Thoracic aorta (tissue), 2 donors: Measurements from ENCODE around the gene CEP164. TPM values are rescaled to one million over a fixed set of nuclear protein-coding genes. Genes with fewer than 3 reads are reported as not detected.

Source experiments
- ATAC-seq: fragments of 150-250 bp; one replicate; pipeline ENCODE4 v1.8.0; 2017; ENCODE audit warnings: low read depth; ENCODE audit not compliant: insufficient number of reproducible peaks, low FRiP score
- DNase-seq: peaks from one replicate; pipeline ENCODE4 v3.0.0-alpha.2; 2020; ENCODE audit warnings: low spot score
- H3K27ac ChIP-seq, 2 donors: fragments of 200-600 bp; sonication (generic); 1 replicate in 1 of 2; 2 replicates in 1 of 2; pipeline ENCODE4 v1.5.1; 2016; ENCODE audit warnings: mild to moderate bottlenecking in 2 of 2, moderate library complexity in 2 of 2
- H3K27me3 ChIP-seq: fragments of 200-600 bp; sonication (generic); replicated peaks from 2 replicates; pipeline ENCODE4 v1.6.0; 2016; ENCODE audit warnings: mild to moderate bottlenecking; ENCODE audit not compliant: insufficient read depth
- H3K36me3 ChIP-seq: fragments of 200-600 bp; sonication (generic); one replicate; pipeline ENCODE4 v1.5.1; 2016
- H3K4me1 ChIP-seq, 2 donors: fragments of 200-600 bp; sonication (generic); 1 replicate in 1 of 2; 2 replicates in 1 of 2; pipeline versions ENCODE4 v1.5.1 to v1.6.0; 2016; ENCODE audit warnings: low read depth in 2 of 2, mild to moderate bottlenecking in 1 of 2; ENCODE audit not compliant: control insufficient read depth in 1 of 2
- H3K4me3 ChIP-seq: fragments of 200-600 bp; sonication (generic); 2 replicates; pipeline ENCODE4 v1.5.1; 2016; ENCODE audit warnings: mild to moderate bottlenecking
- H3K9me3 ChIP-seq: fragments of 200-600 bp; sonication (generic); 2 replicates; pipeline ENCODE4 v1.5.1; 2016
- CTCF ChIP-seq: fragments of 200-600 bp; sonication (generic); IDR thresholded peaks from one replicate; pipeline ENCODE4 v1.5.1; 2019; ENCODE audit warnings: antibody characterized with exemption
- total RNA-seq, 2 donors: library from RNA; depleted of rRNA; stranded (reverse); fragments of >200 nt; gene quantifications; one replicate each; pipeline versions ENCODE4 v1.1.0 to v1.2.3, GENCODE V29; 2016

Gene CEP164
- total RNA-seq, 2 donors from 2014 or later = 27.9 to 53.4 TPM

GRCh38 chr11:117414724-117415123 is 87.1 kb downstream of the CEP164 start:
- Histone ChIP-seq H3K9me3 (no peaks in the 10 kb centered on the region), H3K4me1 (no peaks in the 10 kb centered on the region), H3K36me3 (peaks cover 11% of the 10 kb centered on the region), H3K4me3 (no peak overlapping the region), H3K27ac (no peak overlapping the region), H3K27me3 (no peaks in the 10 kb centered on the region)
- no peak for ATAC-seq
- TF ChIP-seq CTCF = no peak
- DNase-seq = no peak

- no peaks in the 10 kb centered on the region for H3K27me3 ChIP-seq
- H3K9me3 ChIP-seq = no peaks in the 10 kb centered on the region
- no peak overlapping the region for H3K4me3 ChIP-seq
- no peak for TF ChIP-seq CTCF
- DNase-seq (no peak), ATAC-seq (no peak)
- no peaks in the 10 kb centered on the region for H3K4me1 ChIP-seq
- no peak overlapping the region for H3K27ac ChIP-seq
- peaks cover 4% of the 10 kb centered on the region for H3K36me3 ChIP-seq
Measured at GRCh38 chr11:117415358-117415896, 87.8 kb downstream of the CEP164 start.

- Histone ChIP-seq H3K27ac (no peak overlapping the region), H3K36me3 (no peaks in the 10 kb centered on the region), H3K4me1 (no peaks in the 10 kb centered on the region), H3K4me3 (no peak overlapping the region), H3K9me3 (no peaks in the 10 kb centered on the region), H3K27me3 (no peaks in the 10 kb centered on the region)
- no peak for DNase-seq
- no peak for ATAC-seq
- TF ChIP-seq CTCF = no peak
Measured at GRCh38 chr11:117417342-117417741, 89.7 kb downstream of the CEP164 start.

- Histone ChIP-seq H3K27me3 (no peaks in the 10 kb centered on the region), H3K27ac (no peak overlapping the region), H3K4me1 (no peaks in the 10 kb centered on the region), H3K4me3 (no peak overlapping the region), H3K36me3 (no peaks in the 10 kb centered on the region), H3K9me3 (no peaks in the 10 kb centered on the region)
- ATAC-seq (no peak), DNase-seq (no peak)
- no peak for TF ChIP-seq CTCF
Measured at GRCh38 chr11:117417856-117418255, 90.2 kb downstream of the CEP164 start.

- no peak for TF ChIP-seq CTCF
- no peaks in the 10 kb centered on the region for H3K4me1 ChIP-seq
- no peak overlapping the region for H3K4me3 ChIP-seq
- ATAC-seq (no peak), DNase-seq (no peak)
- H3K27me3 ChIP-seq = no peaks in the 10 kb centered on the region
- H3K9me3 ChIP-seq = no peaks in the 10 kb centered on the region
- H3K27ac ChIP-seq = no peak overlapping the region
- H3K36me3 ChIP-seq = no peaks in the 10 kb centered on the region
Measured at GRCh38 chr11:117418737-117419481, 91.3 kb downstream of the CEP164 start.
